GM12878 (cell line): ENCODE results near the gene SCAMP4.
"Not testable (repeated sequence)": the region's sequence is repeated elsewhere in the genome, so short reads cannot be mapped to it uniquely, and the experiment has no call there.

Source experiments
- ATF3 ChIP-seq: IDR thresholded peaks from 2 replicates; pipeline ENCODE4 v1.6.1; 2011; ENCODE audit warnings: low read depth, mild to moderate bottlenecking, low read length, moderate library complexity, borderline replicate concordance; ENCODE audit errors: extremely low read depth
- CTCF ChIP-seq, 3 experiments: IDR thresholded peaks in 2 of 3; conservative IDR thresholded peaks in 1 of 3; 2 replicates each; pipeline ENCODE4 v1.5.1; 2011; ENCODE audit warnings: low read depth in 3 of 3, low read length in 3 of 3, mild to moderate bottlenecking in 3 of 3, control low read depth in 2 of 3, moderate library complexity in 2 of 3, inconsistent platforms in 1 of 3, mixed read lengths in 1 of 3; ENCODE audit not compliant: control insufficient read depth in 2 of 3, insufficient read depth in 1 of 3; ENCODE audit errors: extremely low read depth in 1 of 3
- NBN ChIP-seq: fragments of 450-650 bp; IDR thresholded peaks from 2 replicates; pipeline ENCODE4 v1.6.1; 2016
- POLR2A ChIP-seq: IDR thresholded peaks from 2 replicates; pipeline ENCODE4 v1.6.1; 2011; ENCODE audit warnings: low read depth, mild to moderate bottlenecking, low read length
- RELA ChIP-seq: fragments of 450-650 bp; IDR thresholded peaks from 2 replicates; pipeline ENCODE4 v1.8.0; 2014; ENCODE audit warnings: borderline replicate concordance; ENCODE audit not compliant: partially characterized antibody
- SRF ChIP-seq, 2 experiments: IDR thresholded peaks; 2 replicates each; pipeline ENCODE4 v1.6.1; 2011; ENCODE audit warnings: low read depth in 2 of 2, low read length in 2 of 2, mild to moderate bottlenecking in 1 of 2, moderate library complexity in 1 of 2
- ZNF274 ChIP-seq: IDR thresholded peaks from one replicate; pipeline ENCODE4 v1.8.0; 2011; ENCODE audit not compliant: insufficient read length, insufficient read depth

- not testable (repeated sequence) for TF ChIP-seq CTCF (IDR thresholded peaks at IDR 0.05 in 2 of 3, conservative IDR thresholded peaks at IDR 0.05 in 1 of 3; ENCODE audit: control insufficient read depth in 2 of 3, extremely low read depth in 1 of 3, insufficient read depth in 1 of 3, low read depth in 3 of 3, low read length in 3 of 3); SRF (IDR thresholded peaks at IDR 0.05; ENCODE audit: low read depth in 2 of 2, low read length in 2 of 2); NBN; ZNF274; POLR2A; ATF3; RELA
Measured at GRCh38 chr19:1886360-1886759, 18.8 kb upstream of the SCAMP4 start.
